Measurements from ENCODE around the gene DOK6. TPM values are rescaled to one million over a fixed set of nuclear protein-coding genes. Genes with fewer than 3 reads are reported as not detected.

DOK6 gene
- total RNA-seq, 4 donors from 2014 or later, result 0.13 to 0.17 TPM; not detected in 2

GRCh38 chr18:69364930-69365329 lies 35.8 kb upstream of the DOK6 start:
- TF ChIP-seq CTCF (IDR thresholded peaks at IDR 0.05 in 4 of 5, conservative IDR thresholded peaks at IDR 0.05 in 1 of 5) (no peak), POLR2A (IDR thresholded peaks at IDR 0.05) (no peak)
- Histone ChIP-seq H3K4me1 (no peaks in the 10 kb centered on the region), H3K36me3 (no peaks in the 10 kb centered on the region), H3K27ac (no peak overlapping the region), H3K4me3 (no peak overlapping the region), H3K27me3 (no peaks in the 10 kb centered on the region), H3K9me3 (no peaks in the 10 kb centered on the region)
- no peak for DNase-seq
- in situ Hi-C loops (cut with MboI; ENCODE audit: low sequenced_read_pairs in 4 of 4), result no loop called here
- no peak for ATAC-seq
- intact Hi-C loops (cut with DNase I; ENCODE audit: low total_unique reads), result no loop called here

GRCh38 chr18:69365658-69366057 lies 35.0 kb upstream of the DOK6 start:
- in situ Hi-C loops (cut with MboI; ENCODE audit: low sequenced_read_pairs in 4 of 4), result no loop called here
- H3K36me3 ChIP-seq, result no peaks in the 10 kb centered on the region

GRCh38 chr18:69367104-69367503 lies 33.6 kb upstream of the DOK6 start:
- in situ Hi-C loops (cut with MboI; ENCODE audit: low sequenced_read_pairs in 4 of 4), result no loop called here
- DNase-seq, result no peak
- no peaks in the 10 kb centered on the region for H3K9me3 ChIP-seq
- no peaks in the 10 kb centered on the region for H3K36me3 ChIP-seq
- H3K4me1 ChIP-seq, result no peaks in the 10 kb centered on the region
- H3K4me3 ChIP-seq, result no peak overlapping the region
- H3K27ac ChIP-seq, result no peak overlapping the region
- no peaks in the 10 kb centered on the region for H3K27me3 ChIP-seq
- TF ChIP-seq CTCF (IDR thresholded peaks at IDR 0.05 in 4 of 5, conservative IDR thresholded peaks at IDR 0.05 in 1 of 5) (no peak), POLR2A (IDR thresholded peaks at IDR 0.05) (no peak)
- no peak for ATAC-seq
- intact Hi-C loops (cut with DNase I; ENCODE audit: low total_unique reads), result no loop called here

More at GRCh38 chr18:69365658-69366057, 35.0 kb upstream of the DOK6 start:
- no peaks in the 10 kb centered on the region for H3K9me3 ChIP-seq
- no peaks in the 10 kb centered on the region for H3K4me1 ChIP-seq
- no peak overlapping the region for H3K4me3 ChIP-seq
- no peaks in the 10 kb centered on the region for H3K27me3 ChIP-seq
- no peak for TF ChIP-seq POLR2A (IDR thresholded peaks at IDR 0.05)
- TF ChIP-seq CTCF (IDR thresholded peaks at IDR 0.05 in 4 of 5, conservative IDR thresholded peaks at IDR 0.05 in 1 of 5), result no peak
- DNase-seq (no peak), ATAC-seq (no peak)
- H3K27ac ChIP-seq, result no peak overlapping the region
- intact Hi-C loops (cut with DNase I; ENCODE audit: low total_unique reads), result no loop called here

- ATAC-seq (no peak), DNase-seq (no peak)
- TF ChIP-seq POLR2A (IDR thresholded peaks at IDR 0.05), result no peak
- no peak for TF ChIP-seq CTCF (IDR thresholded peaks at IDR 0.05 in 4 of 5, conservative IDR thresholded peaks at IDR 0.05 in 1 of 5)
- Histone ChIP-seq H3K36me3 (no peaks in the 10 kb centered on the region), H3K4me1 (no peaks in the 10 kb centered on the region), H3K4me3 (no peak overlapping the region), H3K27me3 (no peaks in the 10 kb centered on the region), H3K9me3 (no peaks in the 10 kb centered on the region), H3K27ac (no peak overlapping the region)
- in situ Hi-C loops (cut with MboI; ENCODE audit: low sequenced_read_pairs in 4 of 4), result no loop called here
- intact Hi-C loops (cut with DNase I; ENCODE audit: low total_unique reads), result no loop called here
These were observed 29.0 kb upstream of the DOK6 start for GRCh38 chr18:69371729-69372128.

GRCh38 chr18:69380324-69380723 lies 20.4 kb upstream of the DOK6 start:
- intact Hi-C loops (cut with DNase I; ENCODE audit: low total_unique reads), result no loop called here
- no peak overlapping the region for H3K4me3 ChIP-seq

More at GRCh38 chr18:69380324-69380723, 20.4 kb upstream of the DOK6 start:
- in situ Hi-C loops (cut with MboI; ENCODE audit: low sequenced_read_pairs in 4 of 4), result no loop called here
- DNase-seq (no peak), ATAC-seq (no peak)
- Histone ChIP-seq H3K36me3 (no peaks in the 10 kb centered on the region), H3K4me1 (no peaks in the 10 kb centered on the region), H3K27me3 (no peaks in the 10 kb centered on the region), H3K27ac (no peak overlapping the region), H3K9me3 (no peaks in the 10 kb centered on the region)
- TF ChIP-seq POLR2A (IDR thresholded peaks at IDR 0.05) (no peak), CTCF (IDR thresholded peaks at IDR 0.05 in 4 of 5, conservative IDR thresholded peaks at IDR 0.05 in 1 of 5) (no peak)
